ENCODE measurements around the gene MYRIP. TPM values are rescaled to one million over a fixed set of nuclear protein-coding genes. Genes with fewer than 3 reads are reported as not detected.

MYRIP gene
- total and polyA plus RNA-seq, 4 donors, result 0.15 to 11.0 (median 5.5) TPM

GRCh38 chr3:40191251-40191650, 381.8 kb downstream of the MYRIP start:
- H3K9me3 ChIP-seq (ENCODE audit: control insufficient read depth, low read length), result no peaks in the 10 kb centered on the region
- intact Hi-C loops (cut with DNase I), result loop anchor here in 1 of 2 donors (2.0 kb wide), 1 partner anchor 126 kb away; no protein-coding TSS in a partner anchor
- WGBS, 2 donors, result 83 to 88% methylated on average over 1 of the region's 1 CpG

GRCh38 chr3:40191850-40192448, 382.5 kb downstream of the MYRIP start:
- H3K9me3 ChIP-seq (ENCODE audit: control insufficient read depth, low read length), result no peaks in the 10 kb centered on the region
- H3K27me3 ChIP-seq (ENCODE audit: control insufficient read depth in 1 of 2, insufficient read depth in 2 of 2, low read length in 1 of 2), result no peaks in the 10 kb centered on the region
- peak; percentile 75 for ATAC-seq (ENCODE audit: low FRiP score)
- intact Hi-C loops (cut with DNase I), result loop anchor here (2.0 kb wide), 1 partner anchor 125 kb away; no protein-coding TSS in a partner anchor
- H3K4me3 ChIP-seq (ENCODE audit: low read length in 2 of 2), result no peak overlapping the region
- H3K36me3 ChIP-seq (ENCODE audit: control insufficient read depth in 1 of 2, insufficient read depth in 2 of 2, low read length in 1 of 2), result no peaks in the 10 kb centered on the region
- H3K4me1 ChIP-seq (ENCODE audit: control insufficient read depth in 1 of 2, insufficient read depth in 2 of 2, low read length in 2 of 2), result no peaks in the 10 kb centered on the region
- H3K27ac ChIP-seq (ENCODE audit: low read depth in 1 of 2, low read length in 2 of 2), result no peak overlapping the region
- DNase-seq, result peak in 1 of 2 donors; percentile 66
- 35 to 38% methylated on average over 3 of the region's 3 CpGs for WGBS, 2 donors

More at GRCh38 chr3:40191251-40191650, 381.8 kb downstream of the MYRIP start:
- no peaks in the 10 kb centered on the region for H3K36me3 ChIP-seq (ENCODE audit: control insufficient read depth in 1 of 2, insufficient read depth in 2 of 2, low read length in 1 of 2)
- no peak for ATAC-seq (ENCODE audit: low FRiP score)
- H3K27me3 ChIP-seq (ENCODE audit: control insufficient read depth in 1 of 2, insufficient read depth in 2 of 2, low read length in 1 of 2), result no peaks in the 10 kb centered on the region
- H3K4me3 ChIP-seq (ENCODE audit: low read length in 2 of 2), result no peak overlapping the region
- no peak for DNase-seq
- no peak overlapping the region for H3K27ac ChIP-seq (ENCODE audit: low read depth in 1 of 2, low read length in 2 of 2)
- H3K4me1 ChIP-seq (ENCODE audit: control insufficient read depth in 1 of 2, insufficient read depth in 2 of 2, low read length in 2 of 2), result no peaks in the 10 kb centered on the region

GRCh38 chr3:40192628-40193027, 383.2 kb downstream of the MYRIP start:
- 82 to 89% methylated on average over 3 of the region's 3 CpGs for WGBS, 2 donors
- H3K27me3 ChIP-seq (ENCODE audit: control insufficient read depth in 1 of 2, insufficient read depth in 2 of 2, low read length in 1 of 2), result no peaks in the 10 kb centered on the region
- H3K27ac ChIP-seq (ENCODE audit: low read depth in 1 of 2, low read length in 2 of 2), result no peak overlapping the region
- H3K4me1 ChIP-seq (ENCODE audit: control insufficient read depth in 1 of 2, insufficient read depth in 2 of 2, low read length in 2 of 2), result no peaks in the 10 kb centered on the region
- ATAC-seq (ENCODE audit: low FRiP score), result no peak
- no peak overlapping the region for H3K4me3 ChIP-seq (ENCODE audit: low read length in 2 of 2)
- H3K9me3 ChIP-seq (ENCODE audit: control insufficient read depth, low read length), result no peaks in the 10 kb centered on the region
- H3K36me3 ChIP-seq (ENCODE audit: control insufficient read depth in 1 of 2, insufficient read depth in 2 of 2, low read length in 1 of 2), result no peaks in the 10 kb centered on the region
- DNase-seq, result no peak
- intact Hi-C loops (cut with DNase I), result loop anchor here in 1 of 2 donors (2.0 kb wide), 1 partner anchor 124 kb away; no protein-coding TSS in a partner anchor

GRCh38 chr3:40196966-40197365, 387.6 kb downstream of the MYRIP start:
- H3K36me3 ChIP-seq (ENCODE audit: control insufficient read depth in 1 of 2, insufficient read depth in 2 of 2, low read length in 1 of 2), result no peaks in the 10 kb centered on the region
- no peaks in the 10 kb centered on the region for H3K27me3 ChIP-seq (ENCODE audit: control insufficient read depth in 1 of 2, insufficient read depth in 2 of 2, low read length in 1 of 2)
- H3K4me3 ChIP-seq (ENCODE audit: low read length in 2 of 2), result no peak overlapping the region
- ATAC-seq (ENCODE audit: low FRiP score), result no peak
- H3K27ac ChIP-seq (ENCODE audit: low read depth in 1 of 2, low read length in 2 of 2), result no peak overlapping the region
- DNase-seq, result no peak
- intact Hi-C loops (cut with DNase I), result no loop called here
- no peaks in the 10 kb centered on the region for H3K9me3 ChIP-seq (ENCODE audit: control insufficient read depth, low read length)
- no peaks in the 10 kb centered on the region for H3K4me1 ChIP-seq (ENCODE audit: control insufficient read depth in 1 of 2, insufficient read depth in 2 of 2, low read length in 2 of 2)
- WGBS, 2 donors, result 83 to 87% methylated on average over 9 of the region's 9 CpGs

- Histone ChIP-seq H3K27me3 (ENCODE audit: control insufficient read depth in 1 of 2, insufficient read depth in 2 of 2, low read length in 1 of 2) (no peaks in the 10 kb centered on the region), H3K9me3 (ENCODE audit: control insufficient read depth, low read length) (no peaks in the 10 kb centered on the region), H3K4me1 (ENCODE audit: control insufficient read depth in 1 of 2, insufficient read depth in 2 of 2, low read length in 2 of 2) (no peaks in the 10 kb centered on the region), H3K27ac (ENCODE audit: low read depth in 1 of 2, low read length in 2 of 2) (no peak overlapping the region), H3K36me3 (ENCODE audit: control insufficient read depth in 1 of 2, insufficient read depth in 2 of 2, low read length in 1 of 2) (no peaks in the 10 kb centered on the region), H3K4me3 (ENCODE audit: low read length in 2 of 2) (no peak overlapping the region)
- DNase-seq (no peak), ATAC-seq (ENCODE audit: low FRiP score) (no peak)
- 89% methylated on average over 6 of the region's 6 CpGs for WGBS, 2 donors
- intact Hi-C loops (cut with DNase I), result no loop called here
Observed at GRCh38 chr3:40200692-40201316, 391.4 kb downstream of the MYRIP start.

- Histone ChIP-seq H3K9me3 (ENCODE audit: control insufficient read depth, low read length) (no peaks in the 10 kb centered on the region), H3K27ac (ENCODE audit: low read depth in 1 of 2, low read length in 2 of 2) (no peak overlapping the region), H3K4me1 (ENCODE audit: control insufficient read depth in 1 of 2, insufficient read depth in 2 of 2, low read length in 2 of 2) (no peaks in the 10 kb centered on the region), H3K27me3 (ENCODE audit: control insufficient read depth in 1 of 2, insufficient read depth in 2 of 2, low read length in 1 of 2) (no peaks in the 10 kb centered on the region), H3K36me3 (ENCODE audit: control insufficient read depth in 1 of 2, insufficient read depth in 2 of 2, low read length in 1 of 2) (no peaks in the 10 kb centered on the region), H3K4me3 (ENCODE audit: low read length in 2 of 2) (no peak overlapping the region)
- WGBS, 2 donors, result 17 to 35% methylated on average over 3 of the region's 3 CpGs
- intact Hi-C loops (cut with DNase I), result no loop called here
- DNase-seq (no peak), ATAC-seq (ENCODE audit: low FRiP score) (no peak)
Observed at GRCh38 chr3:40201770-40202169, 392.4 kb downstream of the MYRIP start.

GRCh38 chr3:40206522-40206921, 397.1 kb downstream of the MYRIP start:
- H3K9me3 ChIP-seq (ENCODE audit: control insufficient read depth, low read length), result no peaks in the 10 kb centered on the region
- H3K4me3 ChIP-seq (ENCODE audit: low read length in 2 of 2), result no peak overlapping the region
- no peaks in the 10 kb centered on the region for H3K4me1 ChIP-seq (ENCODE audit: control insufficient read depth in 1 of 2, insufficient read depth in 2 of 2, low read length in 2 of 2)
- intact Hi-C loops (cut with DNase I), result no loop called here
- no peaks in the 10 kb centered on the region for H3K36me3 ChIP-seq (ENCODE audit: control insufficient read depth in 1 of 2, insufficient read depth in 2 of 2, low read length in 1 of 2)
- H3K27ac ChIP-seq (ENCODE audit: low read depth in 1 of 2, low read length in 2 of 2), result no peak overlapping the region
- ATAC-seq (ENCODE audit: low FRiP score) (no peak), DNase-seq (no peak)
- H3K27me3 ChIP-seq (ENCODE audit: control insufficient read depth in 1 of 2, insufficient read depth in 2 of 2, low read length in 1 of 2), result no peaks in the 10 kb centered on the region
- WGBS, 2 donors, result 82 to 88% methylated on average over 2 of the region's 2 CpGs

GRCh38 chr3:40207796-40208195, 398.4 kb downstream of the MYRIP start:
- Histone ChIP-seq H3K4me1 (ENCODE audit: control insufficient read depth in 1 of 2, insufficient read depth in 2 of 2, low read length in 2 of 2) (no peaks in the 10 kb centered on the region), H3K27me3 (ENCODE audit: control insufficient read depth in 1 of 2, insufficient read depth in 2 of 2, low read length in 1 of 2) (no peaks in the 10 kb centered on the region), H3K9me3 (ENCODE audit: control insufficient read depth, low read length) (no peaks in the 10 kb centered on the region), H3K27ac (ENCODE audit: low read depth in 1 of 2, low read length in 2 of 2) (no peak overlapping the region), H3K4me3 (ENCODE audit: low read length in 2 of 2) (no peak overlapping the region), H3K36me3 (ENCODE audit: control insufficient read depth in 1 of 2, insufficient read depth in 2 of 2, low read length in 1 of 2) (no peaks in the 10 kb centered on the region)
- DNase-seq, result no peak
- no peak for ATAC-seq (ENCODE audit: low FRiP score)
- intact Hi-C loops (cut with DNase I), result no loop called here

GRCh38 chr3:40208251-40208650, 398.8 kb downstream of the MYRIP start:
- Histone ChIP-seq H3K36me3 (ENCODE audit: control insufficient read depth in 1 of 2, insufficient read depth in 2 of 2, low read length in 1 of 2) (no peaks in the 10 kb centered on the region), H3K27ac (ENCODE audit: low read depth in 1 of 2, low read length in 2 of 2) (no peak overlapping the region), H3K4me1 (ENCODE audit: control insufficient read depth in 1 of 2, insufficient read depth in 2 of 2, low read length in 2 of 2) (no peaks in the 10 kb centered on the region), H3K27me3 (ENCODE audit: control insufficient read depth in 1 of 2, insufficient read depth in 2 of 2, low read length in 1 of 2) (no peaks in the 10 kb centered on the region), H3K9me3 (ENCODE audit: control insufficient read depth, low read length) (no peaks in the 10 kb centered on the region), H3K4me3 (ENCODE audit: low read length in 2 of 2) (no peak overlapping the region)
- intact Hi-C loops (cut with DNase I), result no loop called here
- no peak for ATAC-seq (ENCODE audit: low FRiP score)
- DNase-seq, result no peak
- 96% methylated on average over 2 of the region's 2 CpGs for WGBS, 2 donors
